BJ (cell line): ENCODE results near the gene RSPH6A. TPM values are rescaled to one million over a fixed set of nuclear protein-coding genes. Genes with fewer than 3 reads are reported as not detected.

ENCODE experiments used
- CTCF ChIA-PET: fragments of 350-600 bp; formaldehyde crosslinking; extraction: SDS; loops from one replicate; lab custom pipeline; 2021; ENCODE audit warnings: antibody characterized with exemption, inconsistent platforms; lab: Yijun Ruan, JAX
- POLR2A ChIA-PET: fragments of 300-600 bp; sonication (Branson Sonifier 250); formaldehyde crosslinking; extraction: SDS; loops from one replicate; lab custom pipeline; 2021; ENCODE audit warnings: antibody characterized with exemption; lab: Charles Lee
- DNase-seq: peaks from one replicate; pipeline ENCODE4 v3.0.0-alpha.2; 2011; ENCODE audit warnings: low read depth
- H3K27me3 ChIP-seq: 2 replicates; pipeline ENCODE4 v1.6.0; 2011; ENCODE audit warnings: low read length; ENCODE audit not compliant: control insufficient read depth, insufficient read depth
- H3K36me3 ChIP-seq: 2 replicates; pipeline ENCODE4 v1.5.1; 2011; ENCODE audit warnings: low read length; ENCODE audit not compliant: control insufficient read depth, insufficient read depth
- H3K4me3 ChIP-seq: 2 replicates; pipeline ENCODE4 v1.5.1; 2011; ENCODE audit warnings: low read depth, mild to moderate bottlenecking, control low read depth, low read length
- polyA plus RNA-seq: library from polyadenylated mRNA; depleted of rRNA; stranded (reverse); fragments of >200 nt; gene quantifications from 2 replicates; pipeline ENCODE4 v1.2.3, GENCODE V29; 2011
- TF ChIP-seq, protein P1 (sequence below): IDR thresholded peaks from 2 replicates; pipeline ENCODE4 v1.5.1; 2011; ENCODE audit warnings: low read depth, mild to moderate bottlenecking, control low read depth, inconsistent platforms, low read length, moderate library complexity; ENCODE audit not compliant: insufficient read depth

The RSPH6A gene
- polyA plus RNA-seq, 1 experiment: not detected

GRCh38 chr19:45820413-45821102 is 5.5 kb upstream of the RSPH6A start:
- H3K4me3 ChIP-seq: no peak overlapping the region
- POLR2A ChIA-PET: no interaction called here
- H3K36me3 ChIP-seq: peaks cover 25% of the 10 kb centered on the region
- TF ChIP-seq, protein P1, sequence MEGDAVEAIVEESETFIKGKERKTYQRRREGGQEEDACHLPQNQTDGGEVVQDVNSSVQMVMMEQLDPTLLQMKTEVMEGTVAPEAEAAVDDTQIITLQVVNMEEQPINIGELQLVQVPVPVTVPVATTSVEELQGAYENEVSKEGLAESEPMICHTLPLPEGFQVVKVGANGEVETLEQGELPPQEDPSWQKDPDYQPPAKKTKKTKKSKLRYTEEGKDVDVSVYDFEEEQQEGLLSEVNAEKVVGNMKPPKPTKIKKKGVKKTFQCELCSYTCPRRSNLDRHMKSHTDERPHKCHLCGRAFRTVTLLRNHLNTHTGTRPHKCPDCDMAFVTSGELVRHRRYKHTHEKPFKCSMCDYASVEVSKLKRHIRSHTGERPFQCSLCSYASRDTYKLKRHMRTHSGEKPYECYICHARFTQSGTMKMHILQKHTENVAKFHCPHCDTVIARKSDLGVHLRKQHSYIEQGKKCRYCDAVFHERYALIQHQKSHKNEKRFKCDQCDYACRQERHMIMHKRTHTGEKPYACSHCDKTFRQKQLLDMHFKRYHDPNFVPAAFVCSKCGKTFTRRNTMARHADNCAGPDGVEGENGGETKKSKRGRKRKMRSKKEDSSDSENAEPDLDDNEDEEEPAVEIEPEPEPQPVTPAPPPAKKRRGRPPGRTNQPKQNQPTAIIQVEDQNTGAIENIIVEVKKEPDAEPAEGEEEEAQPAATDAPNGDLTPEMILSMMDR: no peak
- CTCF ChIA-PET: interaction anchor here (1.3 kb wide), 1 partner anchor 8 kb away, joined by 3 read pairs; no protein-coding TSS in a partner anchor
- no peak for DNase-seq
- H3K27me3 ChIP-seq: no peaks in the 10 kb centered on the region

DNA sequence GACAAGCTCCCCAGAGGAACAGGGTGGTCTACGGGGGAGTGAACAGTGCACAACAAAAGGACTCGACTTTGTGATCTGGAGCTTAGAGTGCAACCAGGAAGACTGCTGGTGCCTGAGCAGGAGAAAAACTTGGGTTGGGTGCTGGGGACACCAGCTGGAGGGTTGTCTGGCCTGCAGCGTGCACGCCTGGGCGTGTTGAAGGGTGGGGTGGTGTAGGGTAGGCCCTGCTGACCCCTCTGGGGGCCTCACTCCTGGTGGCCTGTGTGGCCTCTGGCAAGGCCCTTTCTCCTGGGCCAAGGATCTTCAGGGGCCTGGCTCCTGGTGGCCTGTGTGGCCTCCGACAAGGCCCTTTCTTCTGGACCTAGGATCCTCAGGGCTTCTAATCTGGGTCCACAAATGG is 4.7 kb upstream of the RSPH6A start:
- CTCF ChIA-PET: interaction anchor here (0.6 to 1.3 kb wide), 3 partner anchors 9 to 52 kb away, joined by 3 read pairs; partner anchors contain the start of gene SIX5
- Histone ChIP-seq H3K27me3 (no peaks in the 10 kb centered on the region), H3K36me3 (peaks cover 18% of the 10 kb centered on the region), H3K4me3 (no peak overlapping the region)
- TF ChIP-seq, protein P1: no peak
- DNase-seq: no peak
- POLR2A ChIA-PET: no interaction called here

- no peak for DNase-seq
- Histone ChIP-seq H3K36me3 (peaks cover 13% of the 10 kb centered on the region), H3K27me3 (no peaks in the 10 kb centered on the region), H3K4me3 (no peak overlapping the region)
- ChIA-PET CTCF (interaction anchor here (0.8 to 6.4 kb wide), 16 partner anchors 9 to 214 kb away, joined by 3 to 111 read pairs (median 16); partner anchors contain the start of genes DMPK, DMWD, FOXA3 and IRF2BP1), POLR2A (no interaction called here)
- TF ChIP-seq, protein P1: no peak
Observed at GRCh38 chr19:45817725-45818301, 2.7 kb upstream of the RSPH6A start.

GRCh38 chr19:45817010-45817724 is 2.1 kb upstream of the RSPH6A start:
- TF ChIP-seq, protein P1: peak; percentile 99
- H3K4me3 ChIP-seq: no peak overlapping the region
- no peaks in the 10 kb centered on the region for H3K27me3 ChIP-seq
- POLR2A ChIA-PET: interaction anchor here (0.5 kb wide), 1 partner anchor 75 kb away, joined by 3 read pairs; no protein-coding TSS in a partner anchor
- DNase-seq: peak; percentile 63
- CTCF ChIA-PET: interaction anchor here (0.6 to 6.4 kb wide), 37 partner anchors 9 to 372 kb away, joined by 3 to 111 read pairs (median 4); partner anchors contain the start of genes DMPK, DMWD, FOXA3 and IRF2BP1
- H3K36me3 ChIP-seq: peaks cover 11% of the 10 kb centered on the region
